GM12875 (cell line): ENCODE measurements around the gene KCNK15.

Experiments used
- H3K4me3 ChIP-seq: one replicate; pipeline ENCODE4 v1.5.1; 2011; ENCODE audit warnings: low read depth, low read length, control low read depth
- CTCF ChIP-seq: IDR thresholded peaks from 2 replicates; pipeline ENCODE4 v1.5.1; 2011; ENCODE audit warnings: low read depth, mild to moderate bottlenecking, control low read depth, inconsistent platforms, low read length, moderate library complexity, borderline replicate concordance; ENCODE audit not compliant: insufficient read depth

Gene KCNK15

GRCh38 chr20:44776980-44777379, 31.3 kb downstream of the KCNK15 start:
- no peak for TF ChIP-seq CTCF
- H3K4me3 ChIP-seq = no peak overlapping the region

GRCh38 chr20:44780226-44780625, 34.6 kb downstream of the KCNK15 start:
- TF ChIP-seq CTCF = no peak
- no peak overlapping the region for H3K4me3 ChIP-seq

GRCh38 chr20:44781118-44781517, 35.5 kb downstream of the KCNK15 start:
- no peak overlapping the region for H3K4me3 ChIP-seq
- TF ChIP-seq CTCF = no peak

- no peak overlapping the region for H3K4me3 ChIP-seq
- TF ChIP-seq CTCF = no peak
Measured at GRCh38 chr20:44781791-44782190, 36.1 kb downstream of the KCNK15 start.

- H3K4me3 ChIP-seq = no peak overlapping the region
- TF ChIP-seq CTCF = no peak
Measured at GRCh38 chr20:44784688-44785087, 39.0 kb downstream of the KCNK15 start.

- TF ChIP-seq CTCF = no peak
- no peak overlapping the region for H3K4me3 ChIP-seq
Measured at GRCh38 chr20:44785768-44786167, 40.1 kb downstream of the KCNK15 start.

- TF ChIP-seq CTCF = no peak
- no peak overlapping the region for H3K4me3 ChIP-seq
Measured at GRCh38 chr20:44787299-44787698, 41.6 kb downstream of the KCNK15 start.
